Hepatocyte (in vitro differentiated cells): Measurements from ENCODE around the gene GP1BB. TPM values are rescaled to one million over a fixed set of nuclear protein-coding genes. Genes with fewer than 3 reads are reported as not detected.

Source experiments
- DNase-seq: peaks from one replicate; pipeline ENCODE4 v3.0.0-alpha.2; 2016; ENCODE audit warnings: low spot score
- H2AFZ ChIP-seq: fragments of 200-600 bp; sonication (generic); 2 replicates; pipeline ENCODE4 v1.6.0; 2016; ENCODE audit warnings: antibody characterized with exemption, mild to moderate bottlenecking
- H3K27ac ChIP-seq: fragments of 200-600 bp; sonication (generic); 2 replicates; pipeline ENCODE4 v1.5.1; 2016; ENCODE audit warnings: mild to moderate bottlenecking
- H3K27me3 ChIP-seq: fragments of 200-600 bp; sonication (generic); 2 replicates; pipeline ENCODE4 v1.6.1; 2016
- H3K36me3 ChIP-seq: fragments of 200-600 bp; sonication (generic); replicated peaks from 2 replicates; pipeline ENCODE4 v1.5.1; 2016; ENCODE audit warnings: low read depth; ENCODE audit not compliant: insufficient read depth
- H3K4me1 ChIP-seq: fragments of 200-600 bp; sonication (generic); 2 replicates; pipeline ENCODE4 v1.5.1; 2016; ENCODE audit warnings: mild to moderate bottlenecking, moderate library complexity; ENCODE audit not compliant: insufficient read depth
- H3K4me2 ChIP-seq: fragments of 200-600 bp; sonication (generic); 2 replicates; pipeline ENCODE4 v1.6.0; 2016
- H3K4me3 ChIP-seq: fragments of 200-600 bp; sonication (generic); 2 replicates; pipeline ENCODE4 v1.5.1; 2016; ENCODE audit warnings: mild to moderate bottlenecking
- H3K79me2 ChIP-seq: fragments of 200-600 bp; sonication (generic); 2 replicates; pipeline ENCODE4 v1.6.0; 2017; ENCODE audit warnings: mild to moderate bottlenecking
- H3K9me2 ChIP-seq: fragments of 200-600 bp; sonication (generic); replicated peaks from 2 replicates; pipeline ENCODE4 v1.6.0; 2017; ENCODE audit warnings: mild to moderate bottlenecking; ENCODE audit not compliant: insufficient read depth
- H3K9me3 ChIP-seq: fragments of 200-600 bp; sonication (generic); 2 replicates; pipeline ENCODE4 v1.5.1; 2016; ENCODE audit warnings: low read depth, mild to moderate bottlenecking
- H4K20me1 ChIP-seq: fragments of 200-600 bp; sonication (generic); 2 replicates; pipeline ENCODE4 v1.6.0; 2016; ENCODE audit warnings: mild to moderate bottlenecking; ENCODE audit not compliant: insufficient read depth, poor library complexity, severe bottlenecking
- CTCF ChIP-seq: fragments of 200-600 bp; sonication (generic); IDR thresholded peaks from 2 replicates; pipeline ENCODE4 v1.5.1; 2016; ENCODE audit warnings: antibody characterized with exemption, mild to moderate bottlenecking; ENCODE audit not compliant: poor library complexity
- EZH2 ChIP-seq: fragments of 200-600 bp; sonication (generic); IDR thresholded peaks from 2 replicates; pipeline ENCODE4 v1.6.1; 2016; ENCODE audit warnings: antibody characterized with exemption, mild to moderate bottlenecking, borderline replicate concordance
- EZH2phosphoT487 ChIP-seq: fragments of 200-600 bp; sonication (generic); IDR thresholded peaks from one replicate; pipeline ENCODE4 v1.6.1; 2018; ENCODE audit warnings: antibody characterized with exemption, mild to moderate bottlenecking, low read depth, moderate library complexity; ENCODE audit not compliant: unreplicated experiment, severe bottlenecking
- WGBS: methylation state at CpG from one replicate; pipeline ENCODE4 v1.1.6; 2016; ENCODE audit warnings: low lambda C conversion rate; ENCODE audit errors: missing lambda C conversion rate; 5-methylcytosine and 5-hydroxymethylcytosine counted together
- polyA plus RNA-seq: library from polyadenylated mRNA; unstranded; fragments of >200 nt; fragmentation: Nextera tagmentation; extraction: Ambion mirVana; gene quantifications from 2 replicates; pipeline ENCODE4 v1.2.1, GENCODE V29; 2016
- total RNA-seq: library from RNA; depleted of rRNA; stranded (reverse); fragments of >200 nt; gene quantifications from 2 replicates; pipeline ENCODE4 v1.2.3, GENCODE V29; 2014

GP1BB gene
- total and polyA plus RNA-seq, 2 experiments from 2014 or later: 2.5 to 2.8 TPM

GRCh38 chr22:19759427-19760057, 36.2 kb downstream of the GP1BB start:
- Histone ChIP-seq H3K79me2 (no peaks in the 10 kb centered on the region), H3K9me3 (no peaks in the 10 kb centered on the region), H3K36me3 (no peaks in the 10 kb centered on the region), H3K4me3 (no peak overlapping the region), H3K27me3 (peaks cover 93% of the 10 kb centered on the region), H3K4me1 (peaks cover 10% of the 10 kb centered on the region), H2AFZ (no peak overlapping the region), H3K4me2 (peak overlapping the region; percentile 69), H3K27ac (no peak overlapping the region), H3K9me2 (no peaks in the 10 kb centered on the region), H4K20me1 (peaks cover 6% of the 10 kb centered on the region)
- DNase-seq: no peak
- WGBS: 5% methylated on average over 38 of the region's 43 CpGs
- TF ChIP-seq EZH2phosphoT487 (no peak), EZH2 (peak; percentile 99)

- TF ChIP-seq CTCF: no peak
- TF ChIP-seq EZH2: peak; percentile 99
- TF ChIP-seq EZH2phosphoT487: peak; percentile 98
- Histone ChIP-seq H3K9me2 (no peaks in the 10 kb centered on the region), H3K4me2 (peak within 1 kb of the TSS; percentile 69), H4K20me1 (peaks cover 6% of the 10 kb centered on the region), H2AFZ (no peak within 1 kb of the TSS), H3K4me3 (no peak within 1 kb of the TSS), H3K36me3 (no peaks in the 10 kb centered on the region), H3K27me3 (peaks cover 93% of the 10 kb centered on the region), H3K4me1 (peaks cover 10% of the 10 kb centered on the region), H3K9me3 (no peaks in the 10 kb centered on the region), H3K27ac (no peak within 1 kb of the TSS), H3K79me2 (no peaks in the 10 kb centered on the region)
- WGBS: 7% methylated on average over 22 of the region's 79 CpGs
- DNase-seq: no peak
Measured at GRCh38 chr22:19760058-19760950, 37.0 kb downstream of the GP1BB start, which contains the start of gene TBX1. TBX1 (plus strand) TSS chr22:19760778; CDS start chr22:19760844, 66 bp downstream.

- H3K27ac ChIP-seq: no peak overlapping the region
- H3K4me2 ChIP-seq: peak overlapping the region; percentile 67
- WGBS: 0% methylated on average over 19 of the region's 117 CpGs
- no peak overlapping the region for H2AFZ ChIP-seq
- no peaks in the 10 kb centered on the region for H3K79me2 ChIP-seq
- no peak overlapping the region for H3K4me3 ChIP-seq
- TF ChIP-seq EZH2phosphoT487 (peak; percentile 64), EZH2 (no peak), CTCF (no peak)
- H3K9me2 ChIP-seq: no peaks in the 10 kb centered on the region
- peaks cover 10% of the 10 kb centered on the region for H3K4me1 ChIP-seq
- DNase-seq: no peak
- peaks cover 91% of the 10 kb centered on the region for H3K27me3 ChIP-seq
- no peaks in the 10 kb centered on the region for H3K9me3 ChIP-seq
- peaks cover 6% of the 10 kb centered on the region for H4K20me1 ChIP-seq
- no peaks in the 10 kb centered on the region for H3K36me3 ChIP-seq
Measured at GRCh38 chr22:19760951-19761724, 37.8 kb downstream of the GP1BB start.
